ENCODE measurements around the gene NFIA.
A peak's percentile ranks its signal among the peaks of the same experiment; 100 is the strongest.

NFIA gene

GRCh38 chr1:61392409-61393242 lies 310.3 kb downstream of the NFIA start:
- DNase-seq (ENCODE audit: low read depth, low spot score) = no peak

DNA sequence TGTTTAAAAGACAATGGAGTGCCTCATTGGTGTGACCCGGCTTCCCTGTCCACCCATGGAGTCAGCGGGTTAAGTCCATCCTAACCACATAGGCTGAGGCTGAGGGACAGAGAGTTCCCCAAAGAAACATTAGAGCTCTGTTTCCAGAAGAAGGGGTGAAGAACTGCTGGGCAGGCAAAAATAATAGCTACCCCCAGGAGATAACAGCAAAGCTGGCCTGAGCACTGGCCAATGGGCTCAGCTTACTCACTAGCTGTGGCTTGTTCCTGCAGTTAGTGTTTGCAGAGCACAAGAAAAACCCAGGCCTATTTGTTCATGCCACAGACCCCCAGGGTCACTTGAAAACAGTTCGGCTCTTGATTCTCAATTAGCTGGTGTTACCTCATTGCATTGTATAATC lies 311.2 kb downstream of the NFIA start:
- no peak for DNase-seq (ENCODE audit: low read depth, low spot score)

- no peak for DNase-seq (ENCODE audit: low read depth, low spot score)
These were observed 312.9 kb downstream of the NFIA start for GRCh38 chr1:61395146-61395800.

- no peak for DNase-seq (ENCODE audit: low read depth, low spot score)
These were observed 315.1 kb downstream of the NFIA start for GRCh38 chr1:61397495-61397894.

DNA sequence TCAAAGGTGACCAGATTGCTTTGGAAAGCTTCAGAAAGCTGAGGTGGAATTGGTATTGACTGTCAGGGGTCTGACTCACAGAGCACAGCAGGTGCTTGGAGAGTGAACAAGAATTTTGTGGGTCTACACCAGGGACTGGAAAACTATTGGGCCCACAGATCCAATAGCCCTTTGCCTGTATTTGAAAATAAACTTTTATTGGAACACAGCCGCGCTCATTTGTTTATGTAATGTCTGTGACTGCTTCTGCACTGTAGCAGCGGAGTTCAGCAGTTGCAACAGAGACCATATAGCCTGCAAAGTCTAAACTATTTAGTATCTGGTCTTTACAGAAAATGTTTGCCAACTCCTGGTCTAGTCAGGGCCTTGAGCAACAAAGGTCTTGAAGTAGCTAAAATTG lies 315.6 kb downstream of the NFIA start:
- DNase-seq (ENCODE audit: low read depth, low spot score) = peak; percentile 69

DNA sequence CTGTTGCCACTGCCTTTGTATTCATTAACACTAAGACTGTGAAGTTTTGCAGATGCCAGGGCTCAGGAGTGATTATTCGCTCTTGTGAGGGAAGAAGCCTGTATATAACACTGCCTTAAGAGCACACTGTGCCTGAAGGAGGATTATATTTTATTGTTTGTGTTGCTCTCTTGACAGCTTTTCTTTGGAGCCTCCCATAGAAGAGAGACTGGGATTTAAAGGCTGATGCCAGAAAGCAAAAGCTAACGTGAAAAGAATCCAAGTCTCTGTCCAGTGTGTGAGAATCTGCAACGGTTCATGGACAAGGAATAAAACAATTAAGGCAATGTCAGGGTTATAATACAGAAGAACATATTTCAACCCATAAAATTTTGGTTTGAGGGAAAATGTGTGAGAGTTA lies 316.8 kb downstream of the NFIA start:
- DNase-seq (ENCODE audit: low read depth, low spot score) = no peak

GRCh38 chr1:61400131-61400770 lies 317.9 kb downstream of the NFIA start:
- no peak for DNase-seq (ENCODE audit: low read depth, low spot score)

DNA sequence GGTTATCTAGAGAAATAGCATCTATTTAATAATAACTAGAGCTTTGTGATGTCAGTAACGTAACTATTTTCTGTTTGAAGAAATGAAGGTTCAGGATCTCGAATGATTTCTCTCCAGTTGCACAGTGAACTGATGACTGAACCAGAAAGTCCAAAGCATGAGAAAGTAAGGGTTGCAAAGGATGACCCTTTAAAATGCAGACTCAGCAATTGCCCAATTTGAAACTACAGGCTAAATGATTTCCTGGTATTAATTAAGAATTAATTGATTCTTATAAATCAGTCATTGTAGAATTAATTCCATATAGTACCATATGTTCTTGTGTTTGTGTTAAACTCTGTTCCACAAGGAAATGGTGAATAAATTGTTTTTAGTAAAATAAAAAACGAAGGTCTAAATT lies 318.6 kb downstream of the NFIA start:
- no peak for DNase-seq (ENCODE audit: low read depth, low spot score)

- DNase-seq (ENCODE audit: low read depth, low spot score) = no peak
These were observed 321.6 kb downstream of the NFIA start for GRCh38 chr1:61403679-61404596.

- DNase-seq (ENCODE audit: low read depth, low spot score) = no peak
These were observed 322.4 kb downstream of the NFIA start for GRCh38 chr1:61404597-61405376.

- no peak for DNase-seq (ENCODE audit: low read depth, low spot score)
These were observed 324.1 kb downstream of the NFIA start for GRCh38 chr1:61406467-61406866.

DNA sequence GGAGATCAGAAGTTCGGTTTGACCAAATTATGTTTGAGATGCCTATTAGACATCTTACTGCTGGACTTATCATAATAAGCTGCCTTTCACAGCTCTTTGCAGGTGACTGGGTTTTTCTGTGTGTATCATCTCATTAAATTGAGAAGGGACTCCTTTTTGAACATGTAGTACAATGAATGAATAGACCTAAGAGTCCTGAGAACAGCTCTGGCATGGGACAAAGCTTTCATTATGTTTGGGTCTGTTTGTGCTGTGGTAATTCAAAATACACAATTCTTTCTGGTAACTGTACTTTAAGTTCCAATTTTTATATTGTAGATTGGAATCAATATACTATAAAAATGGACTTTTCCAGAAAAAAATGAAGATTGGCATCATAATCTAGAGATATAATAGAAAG lies 330.2 kb downstream of the NFIA start:
- no peak for DNase-seq (ENCODE audit: low read depth, low spot score)

DNA sequence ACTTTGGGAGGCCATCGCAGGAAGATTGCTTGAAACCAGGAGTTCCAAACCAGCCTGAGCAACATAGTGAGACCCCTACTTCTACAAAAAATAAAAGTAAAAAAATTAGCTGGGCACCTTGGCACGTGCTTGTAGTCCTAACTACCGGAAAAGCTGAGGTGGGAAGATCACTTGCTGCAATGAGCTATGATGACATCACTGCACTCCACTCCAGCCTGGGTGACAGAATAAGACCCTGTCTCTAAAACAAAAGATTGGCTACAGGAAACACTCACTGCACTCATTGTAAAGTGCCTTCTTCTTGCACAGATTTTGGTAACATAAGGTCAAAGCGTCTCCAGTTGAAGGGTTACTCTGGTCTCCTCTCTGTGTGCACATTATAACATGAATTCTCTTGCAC lies 336.8 kb downstream of the NFIA start:
- DNase-seq (ENCODE audit: low read depth, low spot score) = no peak

DNA sequence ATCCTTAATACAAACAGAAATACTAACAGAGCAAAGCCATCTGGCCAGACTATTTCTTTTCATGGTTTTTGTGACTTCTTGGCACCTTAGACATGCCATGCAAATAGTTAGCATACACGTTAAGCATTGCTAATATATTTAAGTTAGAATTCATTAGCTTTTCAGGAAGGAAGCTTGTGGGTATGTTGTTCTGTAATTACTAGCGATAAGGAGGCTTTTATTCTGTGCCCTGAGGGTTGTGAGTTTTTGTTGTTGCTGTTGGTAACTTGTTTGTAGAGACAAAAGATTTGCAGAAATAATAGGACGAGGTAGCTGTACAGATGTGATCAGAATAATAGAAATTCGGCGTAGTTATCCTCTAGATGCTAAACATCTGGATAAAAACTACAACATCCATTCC lies 337.3 kb downstream of the NFIA start:
- no peak for DNase-seq (ENCODE audit: low read depth, low spot score)

DNA sequence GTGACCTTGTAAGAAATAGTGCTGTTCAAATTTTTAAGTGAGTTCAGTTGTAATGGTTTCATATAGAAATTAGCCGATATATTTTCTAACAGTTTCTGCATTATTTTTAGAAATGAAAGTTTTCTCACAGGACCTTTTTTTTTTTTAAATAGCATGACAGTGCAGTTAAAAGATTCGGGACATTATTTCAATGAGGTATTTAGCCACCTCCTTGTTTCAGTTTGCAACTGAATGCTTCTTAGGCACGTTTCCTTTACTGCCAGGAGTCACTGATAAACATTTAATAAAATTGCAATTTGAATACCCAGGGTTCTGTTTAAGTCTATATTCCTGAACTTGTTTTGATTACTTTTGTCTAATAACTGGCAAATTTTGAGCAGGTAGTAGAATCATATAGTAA lies 337.9 kb downstream of the NFIA start:
- no peak for DNase-seq (ENCODE audit: low read depth, low spot score)

- no peak for DNase-seq (ENCODE audit: low read depth, low spot score)
These were observed 338.8 kb downstream of the NFIA start for GRCh38 chr1:61420909-61421835.

DNA sequence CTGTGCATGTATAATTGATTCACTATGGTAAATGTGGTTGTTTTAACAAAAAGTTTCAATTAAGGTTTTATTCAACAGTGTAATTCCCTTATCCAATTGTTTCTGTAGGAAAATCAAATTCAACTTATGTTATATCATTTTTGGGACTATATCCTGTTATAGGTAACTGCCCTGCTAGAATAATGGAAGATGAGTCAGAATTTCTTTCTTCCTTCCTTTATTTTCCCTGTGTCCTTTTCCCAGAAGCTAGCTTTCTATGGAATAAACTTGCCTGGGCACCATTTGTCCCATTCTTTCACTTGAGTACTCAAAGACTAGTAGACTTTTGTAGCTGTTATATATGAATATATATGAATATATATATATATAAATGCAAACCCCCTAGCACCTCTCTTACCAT lies 341.3 kb downstream of the NFIA start:
- no peak for DNase-seq (ENCODE audit: low read depth, low spot score)

DNA sequence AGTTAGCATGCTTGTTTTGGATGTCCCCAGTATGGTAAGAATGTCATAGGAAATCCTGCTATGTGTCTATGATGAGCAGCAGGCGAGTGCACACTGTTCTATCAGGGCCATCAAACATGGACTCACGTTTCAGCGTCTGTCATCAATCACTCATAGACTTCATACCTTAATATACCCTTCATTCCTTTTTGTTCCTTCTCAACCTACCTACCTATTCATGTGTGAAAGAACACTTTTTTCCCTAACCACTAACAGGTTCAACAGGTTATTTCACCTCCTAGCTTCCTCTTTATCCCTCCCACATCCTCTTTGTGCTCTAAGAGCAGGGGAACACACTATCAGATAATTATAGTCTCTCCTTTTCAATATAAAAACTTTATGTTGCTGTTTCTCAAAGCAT lies 342.0 kb downstream of the NFIA start:
- DNase-seq (ENCODE audit: low read depth, low spot score) = no peak

GRCh38 chr1:61425040-61425439 lies 342.7 kb downstream of the NFIA start:
- no peak for DNase-seq (ENCODE audit: low read depth, low spot score)

- DNase-seq (ENCODE audit: low read depth, low spot score) = no peak
These were observed 343.9 kb downstream of the NFIA start for GRCh38 chr1:61426254-61426653.
